Heart right ventricle (tissue), 16 donors: Measurements from ENCODE around the gene HTRA3. TPM values are rescaled to one million over a fixed set of nuclear protein-coding genes. Genes with fewer than 3 reads are reported as not detected.

Experiments
- ATAC-seq, 8 donors: fragments of 200-7000 bp; cut with Tn5 transposase; one replicate each; pipeline ENCODE4 v1.9.1; 2020; ENCODE audit warnings: mild to moderate bottlenecking in 8 of 8, moderate library complexity in 8 of 8, moderate number of reproducible peaks in 1 of 8
- DNase-seq, 2 donors: peaks; one replicate each; pipeline ENCODE4 v3.0.0-alpha.2; 2020
- H3K27ac ChIP-seq, 10 donors: fragments of 200-600 bp; sonication (generic) in 2 of 10; one replicate each; pipeline versions ENCODE4 v1.5.0 to v1.8.0; 2020 to 2022; ENCODE audit warnings: mild to moderate bottlenecking in 3 of 10
- H3K27me3 ChIP-seq, 7 donors: fragments of 200-600 bp; one replicate each; pipeline ENCODE4 v1.8.0; 2021 to 2022; ENCODE audit warnings: mild to moderate bottlenecking in 2 of 7
- H3K36me3 ChIP-seq, 9 donors: fragments of 200-600 bp; sonication (generic) in 1 of 9; one replicate each; pipeline versions ENCODE4 v1.5.0 to v1.8.0; 2020 to 2022; ENCODE audit warnings: mild to moderate bottlenecking in 2 of 9
- H3K4me1 ChIP-seq, 9 donors: fragments of 200-600 bp; sonication (generic) in 1 of 9; one replicate each; pipeline versions ENCODE4 v1.5.0 to v1.8.0; 2020 to 2022; ENCODE audit warnings: mild to moderate bottlenecking in 4 of 9
- H3K4me3 ChIP-seq, 10 donors: fragments of 200-600 bp; sonication (generic) in 2 of 10; one replicate each; pipeline versions ENCODE4 v1.5.0 to v1.8.0; 2020 to 2022; ENCODE audit warnings: mild to moderate bottlenecking in 7 of 10, moderate library complexity in 2 of 10
- H3K9me3 ChIP-seq, 11 donors: fragments of 200-600 bp in 10 of 11; sonication (generic) in 2 of 11; one replicate each; pipeline versions ENCODE4 v1.5.0 to v1.8.0; 2013 to 2022; ENCODE audit warnings: mild to moderate bottlenecking in 2 of 11, control low read depth in 1 of 11, moderate library complexity in 1 of 11
- WGBS, 2 donors: extraction: QIAGEN DNeasy Blood & Tissue Kit; methylation state at CpG; one replicate each; pipeline ENCODE4 v1.1.7; 2013; ENCODE audit warnings: inconsistent platforms in 1 of 2; 5-methylcytosine and 5-hydroxymethylcytosine counted together
- intact Hi-C, 10 donors: fragments of 100-400 bp; cut with DNase I; formaldehyde crosslinking; loops; one replicate each; pipeline versions ENCODE4 v1.11.1 to v1.14.2; 2022
- polyA plus RNA-seq, 2 donors: library from polyadenylated mRNA; stranded (reverse); fragments of 200-250 nt; gene quantifications; one replicate each; pipeline ENCODE4 v1.2.3, GENCODE V29; 2013
- total RNA-seq, 10 donors: library from RNA; stranded (reverse); fragmentation: NEBNext Ultra II Directional in 3 of 10; extraction: Animal tissue kit (Norgen Biotek cat#: 25700) in 3 of 10; gene quantifications; one replicate each; pipeline versions ENCODE4 v1.2.1 to v1.2.4, GENCODE V29; 2021 to 2023
- TF ChIP-seq, protein P1 (sequence below), 9 donors: fragments of 200-600 bp; sonication (generic) in 2 of 9; IDR thresholded peaks; one replicate each; pipeline versions ENCODE4 v1.5.0 to v1.8.0; 2021 to 2022; ENCODE audit warnings: antibody characterized with exemption in 9 of 9, mild to moderate bottlenecking in 5 of 9, moderate library complexity in 1 of 9
- donor health status: Arrhythmogenic right ventricular cardiomyopathy.
- donor health status: ischemic (EF 13 %, LVEDD 7.1; RV severe dilation, severe dysfunction).
- donor health status: healthy with polysubstance abuse.
- donor health status: DM: no; HTN: yes; CAD: no.
- donor health status: DM: no; HTN: no; CAD: no.
- donor health status: ischemic (EF 25% LVEDD 6.9; RV normal size, moderate dysfunction).
- donor health status: ischemic (EF 25% LVEDD 5.7; RV mildly dilated, moderate dysfunction).
- donor health status: healthy.
- donor health status: DM: yes; HTN: yes; CAD: no.
- donor health status: Ischemic cardiomyopathy.
- donor health status: ischemic (EF 35%, LVEDD 5.7; RV mildly dilated, moderate dysfunction).
- donor health status: nonischemic (EF 11% LVEDD 7.7; RV severe dilation, severe dysfunction).
- donor health status: DM: yes; HTN: yes; CAD: no.
- donor health status: PGD.
- donor health status: ischemic (EF 29% LVEDD 5.4; RV normal size, mild dysfunction).
- donor health status: nonischemic (EF 23%, LVEDD 6.1; RV moderate dilation, normal function).

The HTRA3 gene
- total and polyA plus RNA-seq, 12 donors, result 20.2 to 82.5 (median 54.2) TPM

- Histone ChIP-seq H3K36me3 (peaks cover 0 to 71% (median 0%) of the 10 kb centered on the region in 9 donors), H3K9me3 (peaks cover 0 to 6% (median 0%) of the 10 kb centered on the region in 11 donors), H3K4me3 (no peak overlapping the region), H3K27me3 (no peaks in the 10 kb centered on the region), H3K27ac (no peak overlapping the region), H3K4me1 (peaks cover 0 to 3% (median 0%) of the 10 kb centered on the region in 9 donors)
- WGBS, 2 donors, result 95% methylated on average over 2 of the region's 2 CpGs
- DNase-seq (no peak), ATAC-seq (no peak)
- TF ChIP-seq, protein P1, sequence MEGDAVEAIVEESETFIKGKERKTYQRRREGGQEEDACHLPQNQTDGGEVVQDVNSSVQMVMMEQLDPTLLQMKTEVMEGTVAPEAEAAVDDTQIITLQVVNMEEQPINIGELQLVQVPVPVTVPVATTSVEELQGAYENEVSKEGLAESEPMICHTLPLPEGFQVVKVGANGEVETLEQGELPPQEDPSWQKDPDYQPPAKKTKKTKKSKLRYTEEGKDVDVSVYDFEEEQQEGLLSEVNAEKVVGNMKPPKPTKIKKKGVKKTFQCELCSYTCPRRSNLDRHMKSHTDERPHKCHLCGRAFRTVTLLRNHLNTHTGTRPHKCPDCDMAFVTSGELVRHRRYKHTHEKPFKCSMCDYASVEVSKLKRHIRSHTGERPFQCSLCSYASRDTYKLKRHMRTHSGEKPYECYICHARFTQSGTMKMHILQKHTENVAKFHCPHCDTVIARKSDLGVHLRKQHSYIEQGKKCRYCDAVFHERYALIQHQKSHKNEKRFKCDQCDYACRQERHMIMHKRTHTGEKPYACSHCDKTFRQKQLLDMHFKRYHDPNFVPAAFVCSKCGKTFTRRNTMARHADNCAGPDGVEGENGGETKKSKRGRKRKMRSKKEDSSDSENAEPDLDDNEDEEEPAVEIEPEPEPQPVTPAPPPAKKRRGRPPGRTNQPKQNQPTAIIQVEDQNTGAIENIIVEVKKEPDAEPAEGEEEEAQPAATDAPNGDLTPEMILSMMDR (IDR thresholded peaks at IDR 0.05), result no peak
- intact Hi-C loops, result no loop called here
Observed at GRCh38 chr4:8294775-8295174, 25.2 kb downstream of the HTRA3 start.

- TF ChIP-seq, protein P1 (IDR thresholded peaks at IDR 0.05), result no peak
- WGBS, 2 donors, result 91 to 94% methylated on average over 6 of the region's 6 CpGs
- Histone ChIP-seq H3K36me3 (peaks cover 0 to 65% (median 0%) of the 10 kb centered on the region in 9 donors), H3K4me3 (no peak overlapping the region), H3K4me1 (peaks cover 0 to 3% (median 0%) of the 10 kb centered on the region in 9 donors), H3K27me3 (no peaks in the 10 kb centered on the region), H3K9me3 (peaks cover 0 to 13% (median 0%) of the 10 kb centered on the region in 11 donors), H3K27ac (no peak overlapping the region)
- DNase-seq, result no peak
- intact Hi-C loops, result no loop called here
- no peak for ATAC-seq
Observed at GRCh38 chr4:8295471-8295870, 25.9 kb downstream of the HTRA3 start.

- H3K9me3 ChIP-seq, result peaks cover 0 to 16% (median 0%) of the 10 kb centered on the region in 11 donors
- ATAC-seq, result no peak
- H3K36me3 ChIP-seq, result peaks cover 0 to 63% (median 0%) of the 10 kb centered on the region in 9 donors
- no peaks in the 10 kb centered on the region for H3K27me3 ChIP-seq
- H3K4me3 ChIP-seq, result no peak overlapping the region
- peaks cover 0 to 3% (median 0%) of the 10 kb centered on the region in 9 donors for H3K4me1 ChIP-seq
- no peak for DNase-seq
- WGBS, 2 donors, result 70 to 77% methylated on average over 3 of the region's 3 CpGs
- intact Hi-C loops, result no loop called here
- TF ChIP-seq, protein P1 (IDR thresholded peaks at IDR 0.05), result no peak
- H3K27ac ChIP-seq, result no peak overlapping the region
Observed at GRCh38 chr4:8296491-8296890, 26.9 kb downstream of the HTRA3 start.

DNA sequence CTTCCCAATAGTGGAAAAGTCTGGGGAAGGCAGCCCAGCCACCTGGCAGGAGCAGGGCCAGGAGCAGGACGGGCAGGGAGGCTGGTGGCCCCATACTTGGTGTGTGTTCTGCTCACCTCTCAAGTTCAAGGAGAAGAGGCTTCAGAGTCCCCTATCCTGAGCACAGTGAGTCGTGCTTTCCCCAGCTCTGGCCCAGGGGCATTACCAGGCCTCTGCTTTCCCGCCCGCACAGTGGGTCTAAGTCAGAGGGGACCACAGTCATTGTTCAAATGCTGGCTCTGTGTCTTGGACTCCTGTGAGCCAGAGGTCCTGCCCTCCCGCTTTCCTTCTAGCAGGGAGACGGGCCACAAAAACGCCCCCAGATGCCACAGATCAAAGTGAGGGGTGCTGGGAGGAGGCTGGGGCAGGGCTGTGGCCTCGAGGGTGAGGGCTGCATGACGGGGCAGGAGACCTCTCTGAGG, 27.6 kb downstream of the HTRA3 start:
- intact Hi-C loops, result no loop called here
- Histone ChIP-seq H3K27ac (no peak overlapping the region), H3K9me3 (peaks cover 0 to 16% (median 0%) of the 10 kb centered on the region in 11 donors), H3K36me3 (peaks cover 0 to 59% (median 0%) of the 10 kb centered on the region in 9 donors), H3K27me3 (no peaks in the 10 kb centered on the region), H3K4me3 (no peak overlapping the region), H3K4me1 (peaks cover 0 to 3% (median 0%) of the 10 kb centered on the region in 9 donors)
- TF ChIP-seq, protein P1 (IDR thresholded peaks at IDR 0.05), result no peak
- DNase-seq, result no peak
- WGBS, 2 donors, result 89 to 91% methylated on average over 9 of the region's 9 CpGs
- ATAC-seq, result peak in 1 of 8 donors; percentile 11
